H9 (cell line): ENCODE data around the gene B4GALT1. TPM values are rescaled to one million over a fixed set of nuclear protein-coding genes. Genes with fewer than 3 reads are reported as not detected.

Experiments used
- DNase-seq: peaks from one replicate; pipeline ENCODE4 v3.0.0-alpha.2; 2017
- H2AFZ ChIP-seq: one replicate; pipeline ENCODE4 v1.6.1; 2013; ENCODE audit warnings: mild to moderate bottlenecking, low read length, control low read depth, moderate library complexity
- H2AK5ac ChIP-seq: 2 replicates; pipeline ENCODE4 v1.6.1; 2013; ENCODE audit warnings: low read length, control low read depth, mixed read lengths; ENCODE audit not compliant: insufficient read length
- H2BK120ac ChIP-seq: one replicate; pipeline ENCODE4 v1.6.1; 2013; ENCODE audit warnings: low read depth, mild to moderate bottlenecking, low read length, control low read depth, inconsistent platforms; ENCODE audit not compliant: poor library complexity, severe bottlenecking
- H2BK12ac ChIP-seq: 2 replicates; pipeline ENCODE4 v1.6.1; 2013; ENCODE audit warnings: low read length, control low read depth, mixed read lengths, low read depth; ENCODE audit not compliant: insufficient read length
- H2BK15ac ChIP-seq: 2 replicates; pipeline ENCODE4 v1.6.1; 2013; ENCODE audit warnings: low read depth, low read length, control low read depth
- H2BK20ac ChIP-seq: one replicate; pipeline ENCODE4 v1.6.1; 2013; ENCODE audit warnings: low read depth, mild to moderate bottlenecking, low read length, control low read depth, inconsistent platforms; ENCODE audit not compliant: poor library complexity, severe bottlenecking
- H2BK5ac ChIP-seq: 2 replicates; pipeline ENCODE4 v1.6.1; 2013; ENCODE audit warnings: low read length, control low read depth, mixed read lengths; ENCODE audit not compliant: insufficient read length
- H3K14ac ChIP-seq: 2 replicates; pipeline ENCODE4 v1.6.1; 2013; ENCODE audit warnings: low read length, control low read depth; ENCODE audit not compliant: insufficient read depth
- H3K18ac ChIP-seq: 2 replicates; pipeline ENCODE4 v1.6.1; 2013; ENCODE audit warnings: low read depth, mild to moderate bottlenecking, mixed read lengths, low read length, control low read depth; ENCODE audit not compliant: insufficient read length
- H3K23ac ChIP-seq: 2 replicates; pipeline ENCODE4 v1.6.1; 2013; ENCODE audit warnings: low read length, control low read depth, mixed read lengths, low read depth; ENCODE audit not compliant: insufficient read length
- H3K23me2 ChIP-seq: 2 replicates; pipeline ENCODE4 v1.6.1; 2013; ENCODE audit warnings: low read depth, mild to moderate bottlenecking, mixed read lengths, low read length, control low read depth; ENCODE audit not compliant: insufficient read length, poor library complexity, severe bottlenecking
- H3K27ac ChIP-seq: 2 replicates; pipeline ENCODE4 v1.5.1; 2013; ENCODE audit warnings: low read length, control low read depth, mixed read lengths, low read depth; ENCODE audit not compliant: insufficient read length
- H3K27me3 ChIP-seq: 2 replicates; pipeline ENCODE4 v1.6.1; 2013; ENCODE audit warnings: low read length, control low read depth, inconsistent platforms; ENCODE audit not compliant: insufficient read depth
- H3K4ac ChIP-seq: 2 replicates; pipeline ENCODE4 v1.6.1; 2013; ENCODE audit warnings: low read depth, mild to moderate bottlenecking, control low read depth, inconsistent platforms, low read length, moderate library complexity
- H3K4me1 ChIP-seq: 2 replicates; pipeline ENCODE4 v1.6.1; 2013; ENCODE audit warnings: low read length, control low read depth, inconsistent platforms; ENCODE audit not compliant: insufficient read depth
- H3K4me2 ChIP-seq: 2 replicates; pipeline ENCODE4 v1.6.1; 2013; ENCODE audit warnings: low read length, control low read depth, mixed read lengths; ENCODE audit not compliant: insufficient read length, insufficient read depth
- H3K56ac ChIP-seq: 2 replicates; pipeline ENCODE4 v1.6.1; 2013; ENCODE audit warnings: low read depth, mild to moderate bottlenecking, mixed read lengths, low read length, control low read depth; ENCODE audit not compliant: insufficient read length
- H3K79me1 ChIP-seq: 2 replicates; pipeline ENCODE4 v1.6.1; 2013; ENCODE audit warnings: low read depth, mild to moderate bottlenecking, moderate library complexity, low read length, control low read depth, inconsistent platforms; ENCODE audit not compliant: insufficient read depth, poor library complexity, severe bottlenecking
- H3K79me2 ChIP-seq: 2 replicates; pipeline ENCODE4 v1.6.1; 2013; ENCODE audit warnings: low read length, control low read depth, inconsistent platforms; ENCODE audit not compliant: insufficient read depth
- H3K9ac ChIP-seq: 2 replicates; pipeline ENCODE4 v1.6.1; 2013; ENCODE audit warnings: low read length, control low read depth, mixed read lengths; ENCODE audit not compliant: insufficient read length; ENCODE audit errors: extremely low read depth
- H3K9me3 ChIP-seq: one replicate; pipeline ENCODE4 v1.6.1; 2013; ENCODE audit warnings: low read depth, low read length, inconsistent platforms; ENCODE audit not compliant: control insufficient read depth
- H3T11ph ChIP-seq: one replicate; pipeline ENCODE4 v1.6.1; 2013; ENCODE audit warnings: mild to moderate bottlenecking, low read length, control low read depth, inconsistent platforms
- H4K20me1 ChIP-seq: one replicate; pipeline ENCODE4 v1.6.1; 2013; ENCODE audit not compliant: control insufficient read depth, insufficient read length, insufficient read depth
- H4K5ac ChIP-seq: 2 replicates; pipeline ENCODE4 v1.6.1; 2013; ENCODE audit warnings: low read depth, mild to moderate bottlenecking, mixed read lengths, low read length, control low read depth; ENCODE audit not compliant: insufficient read length
- H4K8ac ChIP-seq: replicated peaks from 2 replicates; pipeline ENCODE4 v1.6.1; 2013; ENCODE audit warnings: low read length, control low read depth, mixed read lengths, low read depth; ENCODE audit not compliant: insufficient read length
- H4K91ac ChIP-seq: 2 replicates; pipeline ENCODE4 v1.6.1; 2013; ENCODE audit warnings: low read depth, mild to moderate bottlenecking, moderate library complexity, mixed read lengths, low read length, control low read depth; ENCODE audit not compliant: insufficient read length
- H3K27ac Mint-ChIP-seq, 3 experiments: 2 replicates in 2 of 3; 3 replicates in 1 of 3; pipeline ENCODE4 v1.8.0; 2020 to 2021; ENCODE audit warnings: mixed read lengths in 3 of 3, mild to moderate bottlenecking in 1 of 3, moderate library complexity in 1 of 3
- H3K27me3 Mint-ChIP-seq: 2 replicates; pipeline ENCODE4 v1.8.0; 2021; ENCODE audit warnings: low read depth, mild to moderate bottlenecking, moderate library complexity, mixed read lengths
- H3K36me3 Mint-ChIP-seq, 3 experiments: 2 replicates in 2 of 3; 3 replicates in 1 of 3; pipeline ENCODE4 v1.8.0; 2020 to 2021; ENCODE audit warnings: low read depth in 3 of 3, mixed read lengths in 3 of 3; ENCODE audit not compliant: insufficient read depth in 1 of 3
- H3K4me1 Mint-ChIP-seq, 2 experiments: 2 replicates each; pipeline ENCODE4 v1.8.0; 2020; ENCODE audit warnings: mixed read lengths in 2 of 2
- H3K4me3 Mint-ChIP-seq, 2 experiments: 2 replicates in 1 of 2; 3 replicates in 1 of 2; pipeline ENCODE4 v1.8.0; 2020 to 2021; ENCODE audit warnings: mild to moderate bottlenecking in 2 of 2, mixed read lengths in 2 of 2, moderate library complexity in 1 of 2
- H3K9me3 Mint-ChIP-seq, 2 experiments: 2 replicates in 1 of 2; 3 replicates in 1 of 2; pipeline ENCODE4 v1.8.0; 2020; ENCODE audit warnings: mild to moderate bottlenecking in 2 of 2, mixed read lengths in 2 of 2, moderate library complexity in 1 of 2
- CTCF ChIP-seq: fragments of 200-600 bp; sonication (generic); conservative IDR thresholded peaks from 3 replicates; pipeline ENCODE4 v1.8.0; 2021; ENCODE audit warnings: antibody characterized with exemption, mild to moderate bottlenecking
- WGBS: extraction: QIAGEN DNeasy Blood & Tissue Kit; methylation state at CpG from one replicate; pipeline ENCODE4 v1.1.7; 2013; ENCODE audit warnings: missing lambda C conversion rate, low lambda C conversion rate, mixed read lengths; ENCODE audit not compliant: insufficient read length; ENCODE audit errors: extremely low coverage; 5-methylcytosine and 5-hydroxymethylcytosine counted together
- total RNA-seq: library from RNA; stranded (reverse); gene quantifications from 2 replicates; pipeline ENCODE4 v1.2.1, GENCODE V29; 2021

Gene B4GALT1
- total RNA-seq, 1 experiment from 2014 or later = 15.3 TPM

- H3K4me1 Mint-ChIP-seq = peaks cover 27 to 35% of the 10 kb centered on the region in 2 experiments
- Histone ChIP-seq H2BK120ac (no peak overlapping the region), H3K23me2 (no peaks in the 10 kb centered on the region), H2BK20ac (no peak overlapping the region), H3K9me3 (no peaks in the 10 kb centered on the region), H3K27ac (no peak overlapping the region), H4K5ac (no peak overlapping the region), H2BK5ac (no peak overlapping the region), H4K91ac (no peak overlapping the region), H2AFZ (no peak overlapping the region), H3K23ac (no peak overlapping the region), H3K18ac (no peak overlapping the region), H3K4me2 (no peak overlapping the region), H4K8ac (no peak overlapping the region), H2BK15ac (no peak overlapping the region), H3K79me2 (no peaks in the 10 kb centered on the region), H3T11ph (no peak overlapping the region), H3K4me1 (no peaks in the 10 kb centered on the region; the same call in 1 of the 2 replicates), H3K79me1 (no peaks in the 10 kb centered on the region), H4K20me1 (no peaks in the 10 kb centered on the region), H3K4ac (no peak overlapping the region), H2AK5ac (no peak overlapping the region), H3K27me3 (no peaks in the 10 kb centered on the region), H3K56ac (no peak overlapping the region), H3K14ac (no peak overlapping the region), H3K9ac (no peak overlapping the region), H2BK12ac (no peak overlapping the region)
- H3K36me3 Mint-ChIP-seq = no peaks in the 10 kb centered on the region
- WGBS = no CpG with 5 or more reads among the region's 10 CpGs
- no peaks in the 10 kb centered on the region; the same call in 1 of the 2 replicates for H3K27me3 Mint-ChIP-seq
- H3K9me3 Mint-ChIP-seq = no peaks in the 10 kb centered on the region
- no peak for TF ChIP-seq CTCF
- peak; percentile 44 for DNase-seq
- H3K4me3 Mint-ChIP-seq = no peak overlapping the region
- peak overlapping the region in 2 of 3 experiments; percentile 75 to 76; a peak in 3 of 7 replicates for H3K27ac Mint-ChIP-seq
These were observed 60.1 kb downstream of the B4GALT1 start for GRCh38 chr9:33106827-33107621.
